Endothelial cell of umbilical vein (primary cell): ENCODE results near the gene RELL2. TPM values are rescaled to one million over a fixed set of nuclear protein-coding genes. Genes with fewer than 3 reads are reported as not detected.

Source experiments
- BruUV-seq: library from RNA; stranded (reverse); fragments of 400-500 nt; replicated peaks from 2 replicates; lab custom pipeline; 2021; lab: Mats Ljungman, UMichigan
- CTCF ChIA-PET: fragments of 300-600, 350-600 bp; sonication (Branson Sonifier 250); formaldehyde crosslinking; loops from one replicate; lab custom pipeline; 2021; ENCODE audit warnings: antibody characterized with exemption, inconsistent platforms; lab: Charles Lee
- POLR2A ChIA-PET: fragments of 300-600, 350-600 bp; sonication (Branson Sonifier 250); formaldehyde crosslinking; loops from one replicate; lab custom pipeline; 2021; ENCODE audit warnings: antibody characterized with exemption, inconsistent platforms; lab: Charles Lee
- DNase-seq: peaks from one replicate; pipeline ENCODE4 v3.0.0-alpha.2; 2011; ENCODE audit warnings: low read depth, low spot score
- FAIRE-seq: peaks from 2 replicates; lab custom pipeline; 2011; peaks lifted over from hg19 to GRCh38; lab: Jason Lieb, UNC
- H2AFZ ChIP-seq: 2 replicates; pipeline ENCODE4 v1.6.0; 2012; ENCODE audit warnings: low read depth, low read length, control low read depth, inconsistent platforms
- H3K27ac ChIP-seq: 2 replicates; pipeline ENCODE4 v1.5.1; 2011; ENCODE audit warnings: low read depth, mild to moderate bottlenecking, control low read depth, low read length, moderate library complexity; ENCODE audit not compliant: insufficient read depth
- H3K27me3 ChIP-seq, 2 experiments: 2 replicates each; pipeline versions ENCODE4 v1.6.0 to v1.6.1; 2011; ENCODE audit warnings: low read length in 2 of 2, mixed read lengths in 1 of 2; ENCODE audit not compliant: control insufficient read depth in 2 of 2, insufficient read depth in 2 of 2
- H3K36me3 ChIP-seq, 2 experiments: 2 replicates in 1 of 2; 3 replicates in 1 of 2; pipeline ENCODE4 v1.5.1; 2011; ENCODE audit warnings: low read length in 2 of 2, mild to moderate bottlenecking in 1 of 2, moderate library complexity in 1 of 2; ENCODE audit not compliant: control insufficient read depth in 2 of 2, insufficient read depth in 2 of 2; ENCODE audit errors: extremely low read depth in 1 of 2
- H3K4me1 ChIP-seq: 3 replicates; pipeline ENCODE4 v1.5.1; 2011; ENCODE audit warnings: mild to moderate bottlenecking, low read length; ENCODE audit not compliant: control insufficient read depth, insufficient read depth; ENCODE audit errors: extremely low read depth
- H3K4me2 ChIP-seq: 2 replicates; pipeline ENCODE4 v1.6.1; 2011; ENCODE audit warnings: low read length, control low read depth, mixed read lengths; ENCODE audit not compliant: insufficient read depth
- H3K4me3 ChIP-seq, 3 experiments: fragments of 200-600 bp in 1 of 3; sonication (generic), shearing (Covaris generic) in 1 of 3; replicated peaks in 1 of 3; 2 replicates each; pipeline ENCODE4 v1.5.1; 2011 to 2016; ENCODE audit warnings: control low read depth in 3 of 3, low read length in 3 of 3, mild to moderate bottlenecking in 2 of 3, inconsistent platforms in 1 of 3, low read depth in 1 of 3, moderate library complexity in 1 of 3; ENCODE audit not compliant: insufficient read depth in 1 of 3
- H3K79me2 ChIP-seq: 2 replicates; pipeline ENCODE4 v1.6.0; 2012; ENCODE audit warnings: low read length, inconsistent platforms; ENCODE audit not compliant: control insufficient read depth, insufficient read depth
- H3K9ac ChIP-seq: replicated peaks from 2 replicates; pipeline ENCODE3; 2011; ENCODE audit warnings: low read length, control low read depth; ENCODE audit not compliant: insufficient read depth; ENCODE audit errors: extremely low read depth
- H3K9me1 ChIP-seq: replicated peaks from 3 replicates; pipeline ENCODE4 v1.6.0; 2011; ENCODE audit warnings: mild to moderate bottlenecking, low read length; ENCODE audit not compliant: control insufficient read depth, insufficient read depth; ENCODE audit errors: extremely low read depth
- H3K9me3 ChIP-seq: replicated peaks from 2 replicates; pipeline ENCODE4 v1.5.1; 2012; ENCODE audit warnings: low read length, inconsistent platforms; ENCODE audit not compliant: control insufficient read depth, insufficient read depth
- H4K20me1 ChIP-seq: replicated peaks from 2 replicates; pipeline ENCODE3; 2011; ENCODE audit warnings: mild to moderate bottlenecking, low read length; ENCODE audit not compliant: control insufficient read depth, insufficient read depth; ENCODE audit errors: extremely low read depth
- CTCF ChIP-seq, 2 donors: IDR thresholded peaks; 1 replicate in 1 of 2; 2 replicates in 1 of 2; pipeline ENCODE4 v1.5.1; 2011; ENCODE audit warnings: low read length in 2 of 2, mild to moderate bottlenecking in 2 of 2, moderate library complexity in 2 of 2, control low read depth in 1 of 2, inconsistent platforms in 1 of 2, low read depth in 1 of 2; ENCODE audit not compliant: insufficient read depth in 1 of 2; ENCODE audit errors: extremely low read depth in 1 of 2
- FOS ChIP-seq: IDR thresholded peaks from 2 replicates; pipeline ENCODE4 v1.6.1; 2011; ENCODE audit warnings: mild to moderate bottlenecking, low read length, moderate library complexity, borderline replicate concordance; ENCODE audit not compliant: insufficient read depth
- GATA2 ChIP-seq: IDR thresholded peaks from 2 replicates; pipeline ENCODE4 v1.7.0; 2011; ENCODE audit warnings: low read depth, mild to moderate bottlenecking, moderate library complexity, mixed read lengths, low read length; ENCODE audit not compliant: insufficient read length, insufficient read depth
- JUN ChIP-seq: IDR thresholded peaks from 2 replicates; pipeline ENCODE4 v1.6.1; 2011; ENCODE audit warnings: borderline replicate concordance, low read depth; ENCODE audit not compliant: insufficient read length, insufficient read depth
- MAX ChIP-seq: IDR thresholded peaks from 2 replicates; pipeline ENCODE4 v1.6.1; 2011; ENCODE audit not compliant: insufficient read depth, insufficient read length
- MYC ChIP-seq: IDR thresholded peaks from one replicate; pipeline ENCODE4 v1.6.1; 2011; ENCODE audit warnings: mild to moderate bottlenecking, low read depth, low read length
- POLR2A ChIP-seq: IDR thresholded peaks from 2 replicates; pipeline ENCODE4 v1.6.1; 2012; ENCODE audit warnings: low read depth, mild to moderate bottlenecking, control low read depth, low read length
- POLR2AphosphoS5 ChIP-seq: IDR thresholded peaks from 2 replicates; pipeline ENCODE4 v1.6.1; 2012; ENCODE audit warnings: low read depth, mild to moderate bottlenecking, control low read depth, low read length, moderate library complexity; ENCODE audit not compliant: insufficient read depth
- dilution Hi-C: fragments of 300-500 bp; cut with MboI; formaldehyde crosslinking; loops from one replicate; pipeline ENCODE4 v1.15.0; 2019; ENCODE audit warnings: low sequenced_read_pairs; ENCODE audit not compliant: extremely low pct_ligation_motif_present
- intact Hi-C: fragments of 100-400 bp; cut with micrococcal nuclease; formaldehyde crosslinking; loops from one replicate; pipeline ENCODE4 v1.10.0; 2022
- polyA plus RNA-seq, 4 experiments: library from polyadenylated mRNA; depleted of rRNA in 3 of 4; stranded (reverse) in 3 of 4; unstranded in 1 of 4; fragments of >200 nt; gene quantifications; 2 replicates each; pipeline versions ENCODE4 v1.2.1 to v1.2.3, GENCODE V29; 2011 to 2012; ENCODE audit warnings: missing spikeins in 1 of 4
- total RNA-seq: library from RNA; stranded (reverse); gene quantifications from 2 replicates; pipeline ENCODE4 v1.2.3, GENCODE V29; 2021

Gene RELL2
- total and polyA plus RNA-seq, 2 donors (not counting 3 experiments of a cell fraction or from before 2014, with no cell fraction given), result 3.4 to 3.6 TPM

DNA sequence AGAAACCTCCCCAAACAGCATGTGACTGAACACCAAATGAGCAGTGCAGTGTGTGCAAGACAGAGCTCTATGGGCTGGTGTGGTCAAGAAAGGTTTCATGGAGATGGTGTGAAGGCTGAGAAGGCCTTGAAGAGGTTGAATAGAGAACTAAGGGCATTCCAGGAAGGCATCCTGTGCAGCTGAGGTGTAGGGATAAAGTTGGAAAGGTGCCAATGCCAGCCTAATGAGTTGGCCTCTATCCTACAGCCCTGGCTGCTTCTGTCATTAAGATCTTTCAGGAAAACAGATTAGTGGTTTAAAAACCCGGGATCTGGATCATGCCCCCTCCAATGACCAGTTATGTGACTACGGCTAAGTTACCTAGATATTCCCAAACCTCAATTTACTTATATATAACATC lies 4.1 kb upstream of the RELL2 start:
- Histone ChIP-seq H3K27me3 (no peaks in the 10 kb centered on the region), H3K4me1 (peaks cover 18% of the 10 kb centered on the region), H3K79me2 (peaks cover 30% of the 10 kb centered on the region), H3K4me3 (no peak overlapping the region), H4K20me1 (peaks cover 5% of the 10 kb centered on the region), H3K9me3 (no peaks in the 10 kb centered on the region), H3K4me2 (no peak overlapping the region), H3K9ac (no peak overlapping the region), H3K27ac (no peak overlapping the region), H3K9me1 (no peaks in the 10 kb centered on the region), H3K36me3 (peaks cover 9 to 20% of the 10 kb centered on the region in 2 experiments), H2AFZ (no peak overlapping the region)
- CTCF ChIA-PET, result interaction anchor here (1.1 to 14.7 kb wide), 3 partner anchors 15 to 567 kb away, joined by 5 to 163 read pairs (median 63); partner anchors contain the start of gene DIAPH1
- POLR2A ChIA-PET, result no interaction called here
- FAIRE-seq, result no peak
- intact Hi-C loops, result no loop called here
- DNase-seq, result no peak
- no TSS peak for BruUV-seq
- dilution Hi-C loops, result no loop called here
- TF ChIP-seq MYC, result no peak
- TF ChIP-seq FOS, result no peak
- TF ChIP-seq POLR2A, result no peak
- no peak for TF ChIP-seq MAX
- TF ChIP-seq POLR2AphosphoS5, result no peak
- TF ChIP-seq CTCF (IDR thresholded peaks at IDR 0.05; ENCODE audit: extremely low read depth in 1 of 2, insufficient read depth in 1 of 2, low read depth in 1 of 2, low read length in 2 of 2), result no peak
- no peak for TF ChIP-seq GATA2
- TF ChIP-seq JUN, result no peak
